GM18499 (cell line): ENCODE data around the gene A3GALT2.

ENCODE experiments used
- ATAC-seq: cut with Tn5 transposase; IDR thresholded peaks from one replicate; pipeline ENCODE4 v1.9.1; 2021; ENCODE audit warnings: moderate number of reproducible peaks; ENCODE audit not compliant: insufficient read depth, unreplicated experiment

The A3GALT2 gene

DNA sequence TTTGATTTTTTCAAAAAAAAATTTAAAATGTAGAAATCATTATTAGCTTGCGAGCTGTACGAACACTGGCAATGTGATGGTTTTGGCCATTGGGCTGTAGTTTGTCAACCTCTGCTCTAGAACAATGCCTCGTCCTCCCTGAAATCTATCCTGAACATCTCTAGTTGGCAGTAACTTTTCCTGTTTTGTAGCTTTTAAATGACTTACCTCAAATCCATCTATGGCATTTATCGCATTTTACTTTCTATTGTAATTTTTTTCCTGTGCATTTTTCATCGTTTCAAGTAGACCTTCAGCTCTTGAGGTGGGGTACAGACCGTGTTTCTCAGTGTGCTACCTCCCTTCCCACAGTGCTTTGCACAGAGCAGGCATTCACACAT is 30.4 kb upstream of the A3GALT2 start:
- no peak for ATAC-seq

DNA sequence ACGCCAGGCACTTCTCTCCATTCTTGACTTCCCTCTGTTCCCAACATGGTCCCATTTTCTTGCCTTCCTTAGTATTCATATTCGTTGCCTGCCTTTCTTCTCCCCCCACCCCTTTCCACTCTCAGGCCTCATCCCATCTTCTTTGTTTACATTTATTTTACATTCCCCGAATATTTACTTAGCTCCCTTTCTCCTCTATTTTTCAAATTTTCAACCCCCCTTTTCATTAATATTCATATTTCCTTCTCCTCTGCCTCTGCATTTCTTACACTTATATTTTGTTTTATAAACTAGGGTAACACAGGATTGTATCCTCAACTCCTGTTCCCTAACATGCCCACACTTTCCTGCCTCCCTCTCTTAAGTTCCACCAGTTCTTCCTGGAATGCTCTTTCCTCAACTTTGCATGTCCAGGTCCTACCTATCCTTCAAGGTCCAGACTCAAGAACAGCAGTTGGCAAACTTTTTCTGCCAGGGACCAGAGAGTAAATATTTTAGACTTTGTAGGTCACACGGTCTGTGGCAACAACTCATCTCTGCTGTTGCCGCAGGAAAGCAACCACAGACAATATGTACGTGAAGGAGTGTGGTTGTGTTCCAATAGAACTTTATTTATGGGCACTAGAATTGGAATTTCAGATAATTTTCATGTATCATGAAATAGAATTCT is 29.8 kb upstream of the A3GALT2 start:
- no peak for ATAC-seq

DNA sequence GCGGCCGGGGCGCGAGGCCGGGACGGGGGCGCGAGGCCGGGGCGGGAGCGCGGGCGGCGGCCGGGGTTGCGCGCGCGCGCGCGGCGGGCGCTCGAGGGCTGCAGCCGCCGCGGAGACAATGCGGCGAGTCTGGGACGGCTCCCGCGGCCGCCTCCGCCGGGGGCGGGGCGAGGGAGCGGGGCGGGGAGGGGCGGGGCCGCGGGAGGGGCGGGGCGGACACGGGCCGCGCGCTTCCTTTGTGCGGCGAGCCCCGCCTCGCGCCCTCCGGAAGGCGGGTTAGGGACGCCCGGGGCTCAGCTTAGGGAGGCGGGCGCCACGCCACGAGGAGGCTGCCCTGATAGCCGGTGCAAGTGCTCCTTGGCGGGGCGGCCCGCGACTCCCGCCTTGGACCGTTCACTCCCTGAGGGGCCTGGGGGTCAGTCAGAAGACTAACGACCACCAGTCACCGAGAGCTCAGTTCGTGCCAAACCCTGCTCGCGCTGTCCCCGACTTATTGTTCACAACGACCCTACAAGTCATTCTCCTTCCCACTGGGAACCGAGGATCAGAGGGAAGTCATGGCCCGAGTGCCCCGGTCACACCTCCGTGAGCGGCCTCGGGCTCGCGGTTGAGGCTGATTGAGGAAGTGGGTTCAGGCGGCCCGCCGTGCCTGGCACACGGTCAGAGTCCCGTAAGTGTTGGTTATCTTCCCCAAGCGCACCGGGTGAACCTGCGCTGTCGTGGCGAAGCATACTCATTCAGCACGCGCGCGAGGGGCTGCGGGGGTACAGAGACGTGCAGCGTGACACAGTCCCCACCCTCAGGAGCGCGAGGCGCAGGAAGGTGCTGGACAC is 29.1 kb upstream of the A3GALT2 start:
- ATAC-seq = no peak

- no peak for ATAC-seq
These were observed 28.3 kb upstream of the A3GALT2 start for GRCh38 chr1:33349081-33349759.

DNA sequence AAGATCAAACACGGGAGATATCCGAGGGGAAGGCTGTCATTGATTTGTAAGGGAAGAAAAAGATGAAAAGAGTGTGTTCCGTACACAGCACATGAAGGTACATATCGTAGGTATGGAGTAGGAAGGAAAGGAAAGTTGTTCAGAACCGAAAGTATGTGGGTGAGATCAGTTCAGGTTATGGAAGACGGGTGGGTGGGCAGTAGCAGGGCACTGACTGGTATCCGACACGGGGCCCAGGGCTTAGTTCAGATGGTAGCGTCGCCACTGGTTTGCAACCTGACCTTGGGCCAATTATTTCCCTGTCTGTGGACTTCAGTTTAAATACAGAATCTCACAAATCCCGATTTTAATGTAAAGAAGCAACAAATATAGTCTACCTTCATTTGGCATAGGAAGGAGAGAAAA is 27.8 kb upstream of the A3GALT2 start:
- no peak for ATAC-seq

DNA sequence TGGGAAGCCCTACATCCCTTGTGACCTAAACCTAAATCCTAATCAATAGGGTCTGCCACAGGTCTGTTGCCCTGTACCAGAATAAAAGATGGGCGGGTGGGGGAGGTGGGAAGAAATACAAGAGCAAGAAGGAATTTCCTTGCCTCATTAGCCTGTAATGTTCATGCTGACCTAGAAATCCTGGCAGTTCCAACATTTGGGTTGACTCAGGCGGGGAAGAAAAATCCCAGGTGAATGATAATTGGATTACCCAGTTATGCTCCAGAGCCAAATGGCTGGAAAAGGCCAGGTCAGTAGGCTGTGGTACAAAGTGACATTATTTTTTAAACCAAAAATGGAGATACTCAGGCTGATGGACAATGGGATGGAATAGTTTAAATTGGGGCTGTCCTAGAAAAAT is 27.3 kb upstream of the A3GALT2 start:
- no peak for ATAC-seq

GRCh38 chr1:33347650-33347992 is 26.7 kb upstream of the A3GALT2 start:
- no peak for ATAC-seq

DNA sequence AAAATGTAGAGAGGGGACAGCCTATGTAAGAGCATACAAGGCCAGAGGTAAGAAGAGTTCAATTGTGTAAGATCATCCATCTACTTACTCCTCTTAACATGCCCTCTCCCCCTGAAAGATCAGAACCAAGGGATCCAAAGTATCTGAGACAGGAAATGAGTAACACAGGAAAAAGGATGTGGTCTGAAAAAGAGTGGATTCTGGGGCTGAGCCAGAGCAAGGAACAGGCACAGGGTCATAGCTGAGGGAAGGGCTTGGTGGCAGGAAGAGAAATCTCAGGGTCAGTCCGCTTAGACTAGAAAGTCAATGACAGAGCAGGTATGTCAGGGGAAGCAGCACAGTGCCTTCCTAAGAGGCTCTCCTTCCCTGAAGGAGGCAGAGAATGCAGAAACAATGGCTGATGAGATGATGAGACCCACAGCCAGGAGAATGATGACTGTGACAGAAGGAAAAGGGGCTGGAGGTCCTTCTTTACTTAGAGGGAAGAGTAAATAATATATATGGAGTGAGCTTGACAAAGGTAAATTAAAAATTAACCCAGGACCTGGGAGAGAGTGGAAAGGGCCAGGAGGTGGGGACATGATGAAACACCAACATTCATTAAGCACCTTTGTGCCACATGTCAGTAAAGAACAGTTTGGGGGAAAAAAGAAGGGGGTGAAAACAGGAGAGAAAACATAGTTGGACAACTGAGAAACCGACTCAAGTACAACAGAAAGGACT is 26.2 kb upstream of the A3GALT2 start:
- ATAC-seq = no peak

GRCh38 chr1:33346533-33346926 is 25.6 kb upstream of the A3GALT2 start:
- ATAC-seq = no peak

DNA sequence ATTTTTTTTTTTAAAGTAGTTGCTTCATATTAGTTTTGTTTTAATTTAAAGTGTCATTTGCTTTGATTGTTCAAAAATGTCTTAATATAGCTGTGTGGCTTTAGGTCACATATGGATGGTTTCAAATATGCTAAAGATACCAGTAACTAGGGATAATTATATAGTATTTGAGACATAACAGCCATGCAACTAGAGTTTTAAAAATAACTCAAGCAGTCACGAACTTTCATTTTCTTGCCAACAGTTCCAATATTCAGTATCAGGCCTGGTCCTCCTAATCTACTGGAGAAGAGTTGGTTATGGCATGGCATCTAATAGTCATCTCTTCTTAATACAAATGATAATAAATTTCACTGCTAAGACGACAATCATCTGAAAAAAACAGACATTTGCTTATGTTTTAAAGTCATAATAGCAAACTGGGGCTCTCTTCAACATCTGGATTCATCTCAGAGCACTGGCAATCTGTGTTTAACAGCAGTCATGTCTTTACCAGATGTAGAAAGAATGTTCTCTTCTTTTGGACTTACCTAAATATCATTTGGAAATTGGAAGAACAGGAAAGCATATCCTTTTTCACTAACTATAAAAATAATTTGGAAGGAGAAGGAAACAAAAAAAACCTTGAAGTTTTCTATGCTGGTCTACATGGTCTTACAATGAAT is 24.1 kb upstream of the A3GALT2 start:
- no peak for ATAC-seq

GRCh38 chr1:33343539-33343938 is 22.6 kb upstream of the A3GALT2 start:
- ATAC-seq = no peak

- no peak for ATAC-seq
These were observed 21.3 kb upstream of the A3GALT2 start for GRCh38 chr1:33342041-33342723.

GRCh38 chr1:33341190-33341589 is 20.3 kb upstream of the A3GALT2 start:
- ATAC-seq = no peak

DNA sequence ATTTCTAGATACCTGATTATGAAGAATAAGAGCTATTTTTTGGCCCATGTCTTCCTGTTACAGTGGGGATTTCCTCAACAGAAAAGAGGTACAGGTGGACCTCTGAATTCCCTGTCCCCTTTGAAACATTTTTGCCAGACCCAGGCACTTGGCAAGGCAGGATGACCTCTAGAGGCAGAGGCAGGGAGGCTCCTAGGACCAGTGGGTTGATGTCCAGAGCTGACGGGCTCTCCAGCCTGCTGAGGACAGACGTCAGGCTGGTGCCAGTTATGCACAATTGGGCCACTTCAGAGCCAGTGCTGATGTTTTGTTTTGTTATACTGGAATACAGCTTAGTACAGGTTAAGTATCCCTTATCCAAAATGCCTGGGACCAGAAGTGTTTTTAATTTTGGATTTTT is 18.5 kb upstream of the A3GALT2 start:
- no peak for ATAC-seq

GRCh38 chr1:33338440-33339211 is 17.7 kb upstream of the A3GALT2 start:
- ATAC-seq = no peak

DNA sequence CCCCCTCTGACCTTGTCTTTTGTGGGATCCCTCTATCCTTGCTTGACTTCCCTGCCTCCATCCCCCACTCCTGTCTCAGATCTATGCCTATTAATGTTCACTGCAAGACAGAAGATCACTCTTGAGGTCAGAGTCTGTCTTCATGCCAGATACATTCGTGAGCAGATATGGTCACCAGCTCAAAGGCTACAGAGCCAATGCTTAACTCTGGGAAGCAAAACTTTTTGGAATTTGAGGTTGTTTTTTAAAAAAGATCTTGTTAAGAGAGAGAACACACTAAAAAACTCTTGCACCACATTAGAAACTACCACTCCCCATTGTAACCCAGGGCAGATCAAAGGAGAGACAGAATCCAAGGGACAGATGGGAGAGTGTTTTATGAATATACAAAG is 17.1 kb upstream of the A3GALT2 start:
- no peak for ATAC-seq

DNA sequence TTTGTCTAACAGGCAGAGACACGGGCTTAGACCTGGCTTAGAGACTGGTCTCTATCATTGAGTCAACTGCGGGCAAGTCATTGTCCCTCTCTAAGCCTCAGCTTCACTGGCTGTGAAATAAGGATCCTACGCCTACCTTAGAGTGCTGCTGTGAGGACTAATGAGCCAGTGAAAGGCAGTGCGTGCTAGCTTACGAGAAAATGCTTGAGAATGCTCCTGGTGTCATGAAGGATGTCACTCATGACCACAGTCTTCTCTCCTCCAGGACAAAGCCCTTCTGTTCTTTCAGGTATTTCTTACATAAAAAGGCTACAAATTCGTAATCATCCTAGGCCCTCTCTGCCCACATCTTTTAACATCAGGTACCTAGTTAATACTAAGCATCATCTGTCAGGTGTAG is 16.5 kb upstream of the A3GALT2 start:
- ATAC-seq = no peak

- ATAC-seq = no peak
These were observed 15.7 kb upstream of the A3GALT2 start for GRCh38 chr1:33336580-33336979.

DNA sequence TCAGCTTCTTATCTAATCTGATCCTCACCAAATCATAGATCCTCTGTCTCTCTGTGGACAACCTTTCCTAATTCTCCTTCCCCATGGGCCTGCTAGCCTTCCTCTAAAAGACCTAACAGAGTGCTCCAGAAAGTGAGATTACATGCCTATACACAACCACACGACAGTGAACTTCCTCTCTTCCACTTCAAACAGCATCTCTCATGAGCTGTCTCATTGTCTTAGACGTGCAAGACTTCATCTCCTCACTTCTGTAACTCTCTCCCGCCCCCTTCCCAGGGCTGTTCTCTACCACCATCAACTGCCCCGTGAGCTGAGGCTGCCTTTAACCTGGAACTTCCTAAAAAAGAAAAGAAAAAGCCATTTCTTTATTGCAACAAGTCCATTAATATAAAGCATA is 14.1 kb upstream of the A3GALT2 start:
- ATAC-seq = no peak
